CD4-positive, alpha-beta memory T cell (primary cell): ENCODE measurements around the gene ESD. TPM values are rescaled to one million over a fixed set of nuclear protein-coding genes. Genes with fewer than 3 reads are reported as not detected.
A peak's percentile ranks its signal among the peaks of the same experiment; 100 is the strongest.

Source experiments
- CTCF ChIA-PET: fragments of 350-600 bp; sonication (Branson Sonifier 250); formaldehyde crosslinking; loops from one replicate; lab custom pipeline; 2021; ENCODE audit warnings: inconsistent platforms; ENCODE audit not compliant: partially characterized antibody; lab: Charles Lee
- POLR2A ChIA-PET: fragments of 350-600 bp; sonication (Branson Sonifier 250); formaldehyde crosslinking; loops from one replicate; lab custom pipeline; 2021; ENCODE audit not compliant: partially characterized antibody; lab: Charles Lee
- DNase-seq, 5 donors: peaks; one replicate each; pipeline versions ENCODE4 v3.0.0 to v3.0.0-alpha.2; 2020 to 2022; ENCODE audit warnings: mixed read lengths in 1 of 5
- H3K27ac ChIP-seq: one replicate; pipeline ENCODE4 v1.7.0; 2013; ENCODE audit warnings: low read depth, low read length
- H3K27me3 ChIP-seq: 2 replicates; pipeline ENCODE4 v1.7.0; 2013; ENCODE audit warnings: mild to moderate bottlenecking, low read length, moderate library complexity; ENCODE audit not compliant: insufficient read depth
- H3K36me3 ChIP-seq: 2 replicates; pipeline ENCODE4 v1.7.0; 2013; ENCODE audit warnings: mild to moderate bottlenecking, low read length, moderate library complexity; ENCODE audit not compliant: insufficient read depth
- H3K4me1 ChIP-seq: 2 replicates; pipeline ENCODE4 v1.7.0; 2013; ENCODE audit warnings: mild to moderate bottlenecking, low read length, moderate library complexity; ENCODE audit not compliant: insufficient read depth
- H3K4me3 ChIP-seq, 2 donors: one replicate each; pipeline ENCODE4 v1.7.0; 2013; ENCODE audit warnings: low read length in 2 of 2, mild to moderate bottlenecking in 1 of 2
- H3K9me3 ChIP-seq, 2 donors: one replicate each; pipeline ENCODE4 v1.7.0; 2013; ENCODE audit warnings: low read length in 2 of 2, control low read depth in 1 of 2; ENCODE audit not compliant: control insufficient read depth in 1 of 2
- H3K27ac Mint-ChIP-seq, 7 donors: one replicate each; pipeline ENCODE4 v1.8.0; 2020 to 2021; ENCODE audit warnings: mixed read lengths in 7 of 7, mild to moderate bottlenecking in 6 of 7, inconsistent platforms in 3 of 7, moderate library complexity in 3 of 7
- H3K27me3 Mint-ChIP-seq, 2 donors: one replicate each; pipeline ENCODE4 v1.8.0; 2020 to 2021; ENCODE audit warnings: mixed read lengths in 2 of 2
- H3K36me3 Mint-ChIP-seq, 2 donors: one replicate each; pipeline ENCODE4 v1.8.0; 2020 to 2021; ENCODE audit warnings: mixed read lengths in 2 of 2, inconsistent platforms in 1 of 2, mild to moderate bottlenecking in 1 of 2
- H3K4me1 Mint-ChIP-seq, 4 donors: one replicate each; pipeline ENCODE4 v1.8.0; 2020 to 2021; ENCODE audit warnings: mixed read lengths in 4 of 4, mild to moderate bottlenecking in 1 of 4
- H3K4me3 Mint-ChIP-seq, 8 donors: one replicate each; pipeline ENCODE4 v1.8.0; 2020 to 2021; ENCODE audit warnings: mixed read lengths in 8 of 8, mild to moderate bottlenecking in 7 of 8, moderate library complexity in 6 of 8, inconsistent platforms in 3 of 8
- H3K9me3 Mint-ChIP-seq, 8 donors: one replicate each; pipeline ENCODE4 v1.8.0; 2020 to 2021; ENCODE audit warnings: mixed read lengths in 8 of 8, mild to moderate bottlenecking in 5 of 8, inconsistent platforms in 3 of 8, moderate library complexity in 1 of 8
- intact Hi-C: fragments of 100-400 bp; cut with micrococcal nuclease; formaldehyde crosslinking; loops from one replicate; pipeline ENCODE4 v1.15.1; 2023
- polyA plus RNA-seq, 2 donors: library from polyadenylated mRNA; unstranded; fragments of 300-500 nt; fragmentation: Illumina TruSeq; gene quantifications; one replicate each; pipeline ENCODE4 v1.2.3, GENCODE V29; 2021
- total RNA-seq, 2 experiments: library from RNA; stranded (reverse); gene quantifications; one replicate each; pipeline ENCODE4 v1.2.3, GENCODE V29; 2021

ESD gene
- total and polyA plus RNA-seq, 4 experiments from 2014 or later, result 57.5 to 136 (median 95.1) TPM

GRCh38 chr13:46795321-46795720 lies 1.6 kb downstream of the ESD start:
- POLR2A ChIA-PET, result no interaction called here
- H3K36me3 Mint-ChIP-seq, result peaks cover 11 to 19% of the 10 kb centered on the region in 2 donors
- intact Hi-C loops, result loop anchor here (5.0 to 10.0 kb wide), 2 partner anchors 743 to 1881 kb away; partner anchors contain the start of gene ZC3H13
- no peak overlapping the region for H3K27ac Mint-ChIP-seq
- H3K4me3 ChIP-seq, result no peak overlapping the region
- H3K4me1 Mint-ChIP-seq, result peaks cover 27 to 52% (median 38%) of the 10 kb centered on the region in 4 donors
- H3K4me3 Mint-ChIP-seq, result peak overlapping the region; percentile 21 to 98 (median 80)
- no peak for DNase-seq
- H3K9me3 Mint-ChIP-seq, result no peaks in the 10 kb centered on the region
- CTCF ChIA-PET, result no interaction called here
- no peak overlapping the region for H3K27ac ChIP-seq
- H3K36me3 ChIP-seq, result peaks cover 7% of the 10 kb centered on the region
- no peaks in the 10 kb centered on the region for H3K27me3 Mint-ChIP-seq
- no peaks in the 10 kb centered on the region for H3K9me3 ChIP-seq
- H3K27me3 ChIP-seq, result no peaks in the 10 kb centered on the region
- peaks cover 44% of the 10 kb centered on the region for H3K4me1 ChIP-seq

GRCh38 chr13:46783504-46783903 lies 13.5 kb downstream of the ESD start:
- Mint-ChIP-seq H3K27ac (no peak overlapping the region), H3K4me1 (peaks cover under 1 to 7% (median 4%) of the 10 kb centered on the region in 4 donors), H3K4me3 (no peak overlapping the region), H3K36me3 (peaks cover 58 to 65% of the 10 kb centered on the region in 2 donors), H3K27me3 (no peaks in the 10 kb centered on the region), H3K9me3 (no peaks in the 10 kb centered on the region)
- POLR2A ChIA-PET, result no interaction called here
- Histone ChIP-seq H3K36me3 (peaks cover 33% of the 10 kb centered on the region), H3K27me3 (no peaks in the 10 kb centered on the region), H3K4me1 (no peaks in the 10 kb centered on the region), H3K27ac (no peak overlapping the region), H3K4me3 (no peak overlapping the region), H3K9me3 (no peaks in the 10 kb centered on the region)
- CTCF ChIA-PET, result no interaction called here
- DNase-seq, result no peak
- intact Hi-C loops, result no loop called here

GRCh38 chr13:46782691-46783090 lies 14.3 kb downstream of the ESD start:
- Mint-ChIP-seq H3K4me1 (peaks cover 0 to 3% (median under 1%) of the 10 kb centered on the region in 4 donors), H3K9me3 (no peaks in the 10 kb centered on the region), H3K27ac (peak overlapping the region in 1 of 7 donors; percentile 7), H3K4me3 (no peak overlapping the region), H3K36me3 (peaks cover 59 to 66% of the 10 kb centered on the region in 2 donors), H3K27me3 (no peaks in the 10 kb centered on the region)
- no peaks in the 10 kb centered on the region for H3K4me1 ChIP-seq
- no peaks in the 10 kb centered on the region for H3K27me3 ChIP-seq
- DNase-seq, result no peak
- no peak overlapping the region for H3K27ac ChIP-seq
- H3K9me3 ChIP-seq, result no peaks in the 10 kb centered on the region
- intact Hi-C loops, result no loop called here
- ChIA-PET CTCF (no interaction called here), POLR2A (no interaction called here)
- peaks cover 31% of the 10 kb centered on the region for H3K36me3 ChIP-seq
- no peak overlapping the region for H3K4me3 ChIP-seq

- H3K9me3 Mint-ChIP-seq, result no peaks in the 10 kb centered on the region
- H3K4me1 Mint-ChIP-seq, result peaks cover 0 to 3% (median under 1%) of the 10 kb centered on the region in 4 donors
- H3K9me3 ChIP-seq, result no peaks in the 10 kb centered on the region
- CTCF ChIA-PET, result no interaction called here
- H3K4me1 ChIP-seq, result no peaks in the 10 kb centered on the region
- H3K27ac Mint-ChIP-seq, result no peak overlapping the region
- no peak overlapping the region for H3K27ac ChIP-seq
- peaks cover 37% of the 10 kb centered on the region for H3K36me3 ChIP-seq
- no peaks in the 10 kb centered on the region for H3K27me3 Mint-ChIP-seq
- H3K4me3 ChIP-seq, result no peak overlapping the region
- DNase-seq, result no peak
- peaks cover 59 to 68% of the 10 kb centered on the region in 2 donors for H3K36me3 Mint-ChIP-seq
- H3K4me3 Mint-ChIP-seq, result no peak overlapping the region
- intact Hi-C loops, result no loop called here
- POLR2A ChIA-PET, result no interaction called here
- no peaks in the 10 kb centered on the region for H3K27me3 ChIP-seq
These were observed 14.9 kb downstream of the ESD start for GRCh38 chr13:46782066-46782465.

GRCh38 chr13:46778890-46779289 lies 18.1 kb downstream of the ESD start:
- H3K27ac ChIP-seq, result no peak overlapping the region
- Mint-ChIP-seq H3K36me3 (peaks cover 59 to 73% of the 10 kb centered on the region in 2 donors), H3K27ac (no peak overlapping the region), H3K9me3 (no peaks in the 10 kb centered on the region), H3K4me3 (no peak overlapping the region), H3K4me1 (peaks cover 0 to 3% (median under 1%) of the 10 kb centered on the region in 4 donors), H3K27me3 (no peaks in the 10 kb centered on the region)
- ChIA-PET CTCF (no interaction called here), POLR2A (no interaction called here)
- H3K9me3 ChIP-seq, result no peaks in the 10 kb centered on the region
- H3K4me3 ChIP-seq, result no peak overlapping the region
- no peaks in the 10 kb centered on the region for H3K4me1 ChIP-seq
- H3K36me3 ChIP-seq, result peaks cover 49% of the 10 kb centered on the region
- DNase-seq, result no peak
- intact Hi-C loops, result no loop called here
- no peaks in the 10 kb centered on the region for H3K27me3 ChIP-seq

GRCh38 chr13:46778095-46778494 lies 18.9 kb downstream of the ESD start:
- peak overlapping the region in 1 of 7 donors; percentile 8 for H3K27ac Mint-ChIP-seq
- CTCF ChIA-PET, result no interaction called here
- intact Hi-C loops, result no loop called here
- H3K4me3 Mint-ChIP-seq, result no peak overlapping the region
- H3K36me3 ChIP-seq, result peaks cover 48% of the 10 kb centered on the region
- H3K4me3 ChIP-seq, result no peak overlapping the region
- peaks cover 63 to 78% of the 10 kb centered on the region in 2 donors for H3K36me3 Mint-ChIP-seq
- no peaks in the 10 kb centered on the region for H3K9me3 ChIP-seq
- H3K9me3 Mint-ChIP-seq, result no peaks in the 10 kb centered on the region
- POLR2A ChIA-PET, result interaction anchor here (1.3 kb wide), 1 partner anchor 18 kb away, joined by 4 read pairs; no protein-coding TSS in a partner anchor
- H3K27me3 ChIP-seq, result no peaks in the 10 kb centered on the region
- no peaks in the 10 kb centered on the region for H3K27me3 Mint-ChIP-seq
- peaks cover 0 to 3% (median under 1%) of the 10 kb centered on the region in 4 donors for H3K4me1 Mint-ChIP-seq
- no peak overlapping the region for H3K27ac ChIP-seq
- H3K4me1 ChIP-seq, result no peaks in the 10 kb centered on the region
- no peak for DNase-seq

GRCh38 chr13:46775385-46776107 lies 21.4 kb downstream of the ESD start:
- Histone ChIP-seq H3K27me3 (no peaks in the 10 kb centered on the region), H3K36me3 (peaks cover 36% of the 10 kb centered on the region), H3K27ac (no peak overlapping the region), H3K9me3 (no peaks in the 10 kb centered on the region), H3K4me1 (no peaks in the 10 kb centered on the region), H3K4me3 (no peak overlapping the region)
- H3K27ac Mint-ChIP-seq, result no peak overlapping the region
- H3K36me3 Mint-ChIP-seq, result peaks cover 70 to 77% of the 10 kb centered on the region in 2 donors
- no peaks in the 10 kb centered on the region for H3K27me3 Mint-ChIP-seq
- CTCF ChIA-PET, result interaction anchor here (1.5 kb wide), 1 partner anchor 10 kb away, joined by 7 read pairs; no protein-coding TSS in a partner anchor
- intact Hi-C loops, result no loop called here
- H3K4me3 Mint-ChIP-seq, result no peak overlapping the region
- POLR2A ChIA-PET, result no interaction called here
- H3K9me3 Mint-ChIP-seq, result no peaks in the 10 kb centered on the region
- H3K4me1 Mint-ChIP-seq, result no peaks in the 10 kb centered on the region
- no peak for DNase-seq
